Esophagus squamous epithelium (tissue), 5 donors: Measurements from ENCODE around the gene MROH2A. TPM values are rescaled to one million over a fixed set of nuclear protein-coding genes. Genes with fewer than 3 reads are reported as not detected.

Experiments used
- DNase-seq: peaks from one replicate; lab custom pipeline; 2025; lab: John Stamatoyannopoulos, UW
- H3K27ac ChIP-seq, 4 donors: fragments of 200-600 bp; sonication (generic); one replicate each; pipeline ENCODE4 v1.5.1; 2016 to 2019; ENCODE audit warnings: mild to moderate bottlenecking in 1 of 4
- H3K27me3 ChIP-seq, 4 donors: fragments of 200-600 bp; sonication (generic); 1 replicate in 3 of 4; 2 replicates in 1 of 4; pipeline versions ENCODE4 v1.5.1 to v1.6.0; 2017 to 2021; ENCODE audit warnings: antibody characterized with exemption in 1 of 4
- H3K36me3 ChIP-seq, 3 donors: fragments of 200-600 bp; sonication (generic); one replicate each; pipeline ENCODE4 v1.5.1; 2016 to 2019
- H3K4me1 ChIP-seq, 3 donors: fragments of 200-600 bp; sonication (generic); one replicate each; pipeline ENCODE4 v1.5.1; 2017 to 2019
- H3K4me3 ChIP-seq, 4 donors: fragments of 200-600 bp; sonication (generic); 1 replicate in 3 of 4; 2 replicates in 1 of 4; pipeline ENCODE4 v1.5.1; 2016 to 2019; ENCODE audit warnings: mild to moderate bottlenecking in 2 of 4, moderate library complexity in 1 of 4
- H3K9me3 ChIP-seq, 3 donors: fragments of 200-600 bp; sonication (generic); one replicate each; pipeline ENCODE4 v1.5.1; 2016 to 2019
- POLR2A ChIP-seq, 4 donors: fragments of 450-650 bp; IDR thresholded peaks; one replicate each; pipeline ENCODE4 v1.6.1; 2017; ENCODE audit warnings: antibody characterized with exemption in 4 of 4, mild to moderate bottlenecking in 4 of 4, moderate library complexity in 3 of 4
- WGBS, 2 donors: methylation state at CpG; one replicate each; pipeline ENCODE4 v1.1.5; 2018; 5-methylcytosine and 5-hydroxymethylcytosine counted together
- intact Hi-C: fragments of 100-400 bp; cut with DNase I; formaldehyde crosslinking; loops from one replicate; pipeline ENCODE4 v1.15.0; 2022
- total RNA-seq, 4 donors: library from RNA; depleted of rRNA; stranded (reverse); fragments of >200 nt; gene quantifications; one replicate each; pipeline ENCODE4 v1.1.0, GENCODE V29; 2016
- TF ChIP-seq, protein P1 (sequence below), 6 experiments: fragments of 450-650 bp in 4 of 6; fragments of 200-600 bp in 2 of 6; sonication (generic) in 2 of 6; IDR thresholded peaks; one replicate each; pipeline ENCODE4 v1.5.1; 2016 to 2019; ENCODE audit warnings: antibody characterized with exemption in 6 of 6, mild to moderate bottlenecking in 4 of 6, moderate library complexity in 4 of 6
- donor health status: DM: yes; HTN: yes; CAD: no.

Gene MROH2A
- total RNA-seq, 4 donors from 2014 or later: under 0.01 to 2.1 (median 0.57) TPM

DNA sequence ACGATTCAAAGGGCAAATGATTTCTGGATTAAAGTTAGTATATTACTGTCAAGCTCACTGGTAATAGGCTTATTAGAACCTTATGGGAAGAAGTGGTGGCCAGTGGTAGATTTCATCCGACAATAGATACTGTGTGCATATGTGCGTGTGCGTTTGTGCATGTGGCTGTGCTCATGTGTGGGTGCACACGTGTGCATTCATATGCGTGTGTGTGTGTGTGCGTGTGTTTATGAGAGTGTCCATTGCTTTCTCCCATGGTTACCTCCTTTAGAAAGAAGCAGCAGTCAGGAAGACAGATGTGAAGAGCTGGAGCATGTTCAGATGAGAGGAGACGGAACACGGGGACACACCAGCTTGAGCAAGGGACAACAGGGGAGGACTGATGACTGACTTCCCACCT, 8.9 kb upstream of the MROH2A start:
- Histone ChIP-seq H3K4me3 (no peak overlapping the region), H3K27ac (no peak overlapping the region), H3K9me3 (no peaks in the 10 kb centered on the region), H3K27me3 (peaks cover 0 to 8% (median 0%) of the 10 kb centered on the region in 4 donors), H3K36me3 (peaks cover 0 to 77% (median 0%) of the 10 kb centered on the region in 3 donors), H3K4me1 (no peaks in the 10 kb centered on the region)
- WGBS, 2 donors: 87 to 93% methylated on average over 8 to 9 of the region's 9 CpGs
- DNase-seq: no peak
- TF ChIP-seq, protein P1, sequence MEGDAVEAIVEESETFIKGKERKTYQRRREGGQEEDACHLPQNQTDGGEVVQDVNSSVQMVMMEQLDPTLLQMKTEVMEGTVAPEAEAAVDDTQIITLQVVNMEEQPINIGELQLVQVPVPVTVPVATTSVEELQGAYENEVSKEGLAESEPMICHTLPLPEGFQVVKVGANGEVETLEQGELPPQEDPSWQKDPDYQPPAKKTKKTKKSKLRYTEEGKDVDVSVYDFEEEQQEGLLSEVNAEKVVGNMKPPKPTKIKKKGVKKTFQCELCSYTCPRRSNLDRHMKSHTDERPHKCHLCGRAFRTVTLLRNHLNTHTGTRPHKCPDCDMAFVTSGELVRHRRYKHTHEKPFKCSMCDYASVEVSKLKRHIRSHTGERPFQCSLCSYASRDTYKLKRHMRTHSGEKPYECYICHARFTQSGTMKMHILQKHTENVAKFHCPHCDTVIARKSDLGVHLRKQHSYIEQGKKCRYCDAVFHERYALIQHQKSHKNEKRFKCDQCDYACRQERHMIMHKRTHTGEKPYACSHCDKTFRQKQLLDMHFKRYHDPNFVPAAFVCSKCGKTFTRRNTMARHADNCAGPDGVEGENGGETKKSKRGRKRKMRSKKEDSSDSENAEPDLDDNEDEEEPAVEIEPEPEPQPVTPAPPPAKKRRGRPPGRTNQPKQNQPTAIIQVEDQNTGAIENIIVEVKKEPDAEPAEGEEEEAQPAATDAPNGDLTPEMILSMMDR (IDR thresholded peaks at IDR 0.05): no peak
- TF ChIP-seq POLR2A (IDR thresholded peaks at IDR 0.05): no peak
- intact Hi-C loops: no loop called here

DNA sequence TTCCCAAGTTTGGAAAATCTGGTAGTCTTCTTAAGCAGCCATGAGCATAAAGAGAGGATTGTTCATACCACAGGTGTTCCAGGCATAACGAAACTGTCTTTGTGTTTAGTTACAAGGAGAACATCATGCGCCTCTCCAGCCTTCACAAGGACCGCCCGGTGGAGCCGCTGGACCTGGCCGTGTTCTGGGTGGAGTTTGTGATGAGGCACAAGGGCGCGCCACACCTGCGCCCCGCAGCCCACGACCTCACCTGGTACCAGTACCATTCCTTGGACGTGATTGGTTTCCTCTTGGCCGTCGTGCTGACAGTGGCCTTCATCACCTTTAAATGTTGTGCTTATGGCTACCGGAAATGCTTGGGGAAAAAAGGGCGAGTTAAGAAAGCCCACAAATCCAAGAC, 6.0 kb upstream of the MROH2A start:
- Histone ChIP-seq H3K27me3 (no peaks in the 10 kb centered on the region), H3K36me3 (peaks cover 0 to 79% (median 0%) of the 10 kb centered on the region in 3 donors), H3K4me3 (no peak overlapping the region), H3K9me3 (peaks cover 0 to 20% (median 0%) of the 10 kb centered on the region in 3 donors), H3K4me1 (no peaks in the 10 kb centered on the region), H3K27ac (no peak overlapping the region)
- TF ChIP-seq, protein P1 (IDR thresholded peaks at IDR 0.05): no peak
- no peak for TF ChIP-seq POLR2A (IDR thresholded peaks at IDR 0.05)
- no peak for DNase-seq
- intact Hi-C loops: no loop called here
- 83 to 89% methylated on average over 8 to 15 of the region's 16 CpGs for WGBS, 2 donors

GRCh38 chr2:233772583-233772982, 5.5 kb upstream of the MROH2A start:
- peaks cover 0 to 75% (median 0%) of the 10 kb centered on the region in 3 donors for H3K36me3 ChIP-seq
- WGBS, 2 donors: 68 to 80% methylated on average over 5 of the region's 5 CpGs
- intact Hi-C loops: no loop called here
- no peaks in the 10 kb centered on the region for H3K27me3 ChIP-seq
- H3K4me1 ChIP-seq: no peaks in the 10 kb centered on the region
- H3K9me3 ChIP-seq: peaks cover 0 to 20% (median 0%) of the 10 kb centered on the region in 3 donors
- H3K27ac ChIP-seq: no peak overlapping the region
- no peak overlapping the region for H3K4me3 ChIP-seq
- DNase-seq: no peak
- TF ChIP-seq, protein P1 (IDR thresholded peaks at IDR 0.05): no peak
- TF ChIP-seq POLR2A (IDR thresholded peaks at IDR 0.05): no peak

DNA sequence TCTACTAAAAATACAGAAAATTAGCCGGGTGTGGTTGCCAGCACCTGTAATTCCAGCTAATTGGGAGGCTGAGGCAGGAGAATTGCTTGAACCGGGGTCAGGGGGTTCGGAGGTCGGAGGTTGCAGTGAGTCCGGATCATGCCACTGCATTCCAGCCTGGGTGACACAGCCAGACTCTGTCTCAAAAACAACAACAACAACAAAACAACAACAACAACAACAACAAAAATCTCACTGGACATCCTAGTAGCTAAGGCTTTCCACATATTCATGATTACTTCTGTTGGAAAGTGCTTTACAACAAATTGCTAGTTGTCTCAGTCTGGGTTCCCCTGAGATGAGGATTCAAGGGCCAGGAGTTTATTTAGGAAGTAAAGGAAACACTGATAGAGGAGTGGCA, 4.3 kb upstream of the MROH2A start:
- Histone ChIP-seq H3K4me1 (no peaks in the 10 kb centered on the region), H3K27ac (no peak overlapping the region), H3K36me3 (peaks cover 0 to 62% (median 0%) of the 10 kb centered on the region in 3 donors), H3K4me3 (no peak overlapping the region), H3K9me3 (peaks cover 0 to 20% (median 0%) of the 10 kb centered on the region in 3 donors), H3K27me3 (no peaks in the 10 kb centered on the region)
- no peak for DNase-seq
- intact Hi-C loops: no loop called here
- 90 to 91% methylated on average over 5 of the region's 5 CpGs for WGBS, 2 donors
- no peak for TF ChIP-seq POLR2A (IDR thresholded peaks at IDR 0.05)
- TF ChIP-seq, protein P1 (IDR thresholded peaks at IDR 0.05): no peak

- no peak for TF ChIP-seq POLR2A (IDR thresholded peaks at IDR 0.05)
- TF ChIP-seq, protein P1 (IDR thresholded peaks at IDR 0.05): no peak
- DNase-seq: no peak
- H3K36me3 ChIP-seq: peaks cover 0 to 47% (median 0%) of the 10 kb centered on the region in 3 donors
- H3K4me3 ChIP-seq: no peak overlapping the region
- intact Hi-C loops: no loop called here
- 75 to 86% methylated on average over 3 to 4 of the region's 6 CpGs for WGBS, 2 donors
- H3K4me1 ChIP-seq: no peaks in the 10 kb centered on the region
- H3K9me3 ChIP-seq: peaks cover 0 to 20% (median 0%) of the 10 kb centered on the region in 3 donors
- no peak overlapping the region for H3K27ac ChIP-seq
- peaks cover 0 to 4% (median 0%) of the 10 kb centered on the region in 4 donors for H3K27me3 ChIP-seq
Measured at GRCh38 chr2:233775414-233775813, 2.7 kb upstream of the MROH2A start.
